Left hindlimb (tissue), 1 donor: ENCODE data around the gene ACSS3.

ENCODE experiments used
- DNase-seq: peaks from one replicate; pipeline ENCODE4 v3.0.0-alpha.2; 2018

The ACSS3 gene

DNA sequence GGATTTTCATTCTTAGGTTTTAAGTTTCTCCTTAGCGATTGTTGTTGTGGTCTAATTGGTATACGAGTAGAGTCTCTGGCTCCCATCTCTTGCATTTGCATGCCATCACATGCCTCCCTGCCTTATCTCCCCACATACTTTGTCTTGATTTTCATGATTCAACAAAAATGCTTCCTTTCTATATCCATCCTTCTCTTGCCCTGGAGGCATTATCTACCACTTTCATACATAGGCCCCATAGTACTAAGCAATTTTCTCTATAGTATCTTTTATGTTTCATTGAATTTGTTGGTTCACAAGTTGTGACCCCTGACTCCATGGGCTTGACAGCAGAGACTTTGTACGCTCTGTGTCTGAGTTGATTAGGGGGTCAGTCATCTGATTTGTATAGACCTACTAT is 226.1 kb downstream of the ACSS3 start:
- DNase-seq: no peak
